ENCODE data around the gene ERICH4. TPM values are rescaled to one million over a fixed set of nuclear protein-coding genes. Genes with fewer than 3 reads are reported as not detected.

ERICH4 gene
- total and polyA plus RNA-seq, 2 donors (not counting 1 experiment from before 2014, with no cell fraction given), result not detected

- Mint-ChIP-seq H3K9me3 (ENCODE audit: insufficient read depth) (no peaks in the 10 kb centered on the region), H3K4me3 (no peak overlapping the region), H3K27ac (no peak overlapping the region), H3K4me1 (peaks cover 12% of the 10 kb centered on the region), H3K27me3 (peaks cover 17% of the 10 kb centered on the region)
- Histone ChIP-seq H2AFZ (ENCODE audit: insufficient read depth, low read depth, low read length, poor library complexity, severe bottlenecking) (no peak overlapping the region), H3K27ac (ENCODE audit: low read length in 2 of 2) (no peak overlapping the region), H3K4me2 (replicated peaks; ENCODE audit: low read depth, low read length, poor library complexity, severe bottlenecking) (no peak overlapping the region), H3K27me3 (replicated peaks in 1 of 4; ENCODE audit: control extremely low read depth in 1 of 4, control insufficient read depth in 3 of 4, insufficient read depth in 4 of 4, low read length in 3 of 4) (peaks cover 0 to 4% (median 0%) of the 10 kb centered on the region in 4 experiments), H3K9me3 (ENCODE audit: control extremely low read depth in 1 of 3, control insufficient read depth in 2 of 3, insufficient read depth in 1 of 3, low read length in 2 of 3) (no peaks in the 10 kb centered on the region), H3K4me3 (ENCODE audit: control extremely low read depth in 1 of 5, extremely low read depth in 1 of 5, insufficient read depth in 1 of 5, low read depth in 2 of 5, low read length in 4 of 5) (no peak overlapping the region), H3K36me3 (replicated peaks in 1 of 2; ENCODE audit: control extremely low read depth in 1 of 2, control insufficient read depth in 1 of 2, extremely low read depth in 1 of 2, insufficient read depth in 2 of 2, low read length in 1 of 2) (no peaks in the 10 kb centered on the region), H3K4me1 (ENCODE audit: control insufficient read depth in 2 of 2, insufficient read depth in 2 of 2, low read length in 2 of 2) (peaks cover 4 to 10% of the 10 kb centered on the region in 2 donors), H3K79me2 (ENCODE audit: control insufficient read depth, insufficient read depth, low read length) (no peaks in the 10 kb centered on the region), H3K9ac (ENCODE audit: low read length) (no peak overlapping the region), H4K20me1 (ENCODE audit: control insufficient read depth, insufficient read depth, low read length, poor library complexity, severe bottlenecking) (no peaks in the 10 kb centered on the region)
- POLR2A ChIA-PET, result no interaction called here
- CTCF ChIA-PET, result interaction anchor here (2.4 to 10.9 kb wide), 3 partner anchors 11 to 124 kb away, joined by 5 to 442 read pairs (median 163); partner anchors contain the start of gene CEACAM21
- WGBS (ENCODE audit: insufficient coverage), result 68% methylated on average over 5 of the region's 5 CpGs
- DNase-seq, result no peak
- intact Hi-C loops (cut with micrococcal nuclease), result no loop called here
- ATAC-seq (ENCODE audit: low read depth), result no peak
- TF ChIP-seq EZH2 (IDR thresholded peaks at IDR 0.05; ENCODE audit: borderline replicate concordance, insufficient read depth, low read depth, low read length, poor library complexity, severe bottlenecking) (no peak), CTCF (IDR thresholded peaks at IDR 0.05) (no peak)
Measured at GRCh38 chr19:41445575-41445974, 2.6 kb downstream of the ERICH4 start.

GRCh38 chr19:41447732-41448332 lies 4.9 kb downstream of the ERICH4 start:
- Histone ChIP-seq H3K4me1 (ENCODE audit: control insufficient read depth in 2 of 2, insufficient read depth in 2 of 2, low read length in 2 of 2) (peaks cover 4 to 10% of the 10 kb centered on the region in 2 donors), H4K20me1 (ENCODE audit: control insufficient read depth, insufficient read depth, low read length, poor library complexity, severe bottlenecking) (no peaks in the 10 kb centered on the region), H2AFZ (ENCODE audit: insufficient read depth, low read depth, low read length, poor library complexity, severe bottlenecking) (no peak overlapping the region), H3K27ac (ENCODE audit: low read length in 2 of 2) (no peak overlapping the region), H3K79me2 (ENCODE audit: control insufficient read depth, insufficient read depth, low read length) (no peaks in the 10 kb centered on the region), H3K27me3 (replicated peaks in 1 of 4; ENCODE audit: control extremely low read depth in 1 of 4, control insufficient read depth in 3 of 4, insufficient read depth in 4 of 4, low read length in 3 of 4) (peaks cover 0 to 4% (median 0%) of the 10 kb centered on the region in 4 experiments), H3K4me3 (ENCODE audit: control extremely low read depth in 1 of 5, extremely low read depth in 1 of 5, insufficient read depth in 1 of 5, low read depth in 2 of 5, low read length in 4 of 5) (no peak overlapping the region), H3K4me2 (replicated peaks; ENCODE audit: low read depth, low read length, poor library complexity, severe bottlenecking) (no peak overlapping the region), H3K9me3 (ENCODE audit: control extremely low read depth in 1 of 3, control insufficient read depth in 2 of 3, insufficient read depth in 1 of 3, low read length in 2 of 3) (no peaks in the 10 kb centered on the region), H3K9ac (ENCODE audit: low read length) (no peak overlapping the region), H3K36me3 (replicated peaks in 1 of 2; ENCODE audit: control extremely low read depth in 1 of 2, control insufficient read depth in 1 of 2, extremely low read depth in 1 of 2, insufficient read depth in 2 of 2, low read length in 1 of 2) (no peaks in the 10 kb centered on the region)
- ChIA-PET POLR2A (interaction anchor here (0.9 to 1.0 kb wide), 2 partner anchors 15 to 107 kb away, joined by 3 to 12 read pairs; no protein-coding TSS in a partner anchor), CTCF (interaction anchor here (1.3 to 10.9 kb wide), 13 partner anchors 9 to 148 kb away, joined by 4 to 442 read pairs (median 26); partner anchors contain the start of genes CEACAM21 and DMAC2)
- no peak overlapping the region for H3K4me3 Mint-ChIP-seq
- peaks cover 17% of the 10 kb centered on the region for H3K27me3 Mint-ChIP-seq
- H3K9me3 Mint-ChIP-seq (ENCODE audit: insufficient read depth), result no peaks in the 10 kb centered on the region
- intact Hi-C loops (cut with micrococcal nuclease), result no loop called here
- H3K27ac Mint-ChIP-seq, result no peak overlapping the region
- WGBS (ENCODE audit: insufficient coverage), result 78% methylated on average over 7 of the region's 12 CpGs
- TF ChIP-seq CTCF (IDR thresholded peaks at IDR 0.05) (no peak), EZH2 (IDR thresholded peaks at IDR 0.05; ENCODE audit: borderline replicate concordance, insufficient read depth, low read depth, low read length, poor library complexity, severe bottlenecking) (no peak)
- ATAC-seq (ENCODE audit: low read depth), result no peak
- DNase-seq, result no peak
- peaks cover 9% of the 10 kb centered on the region for H3K4me1 Mint-ChIP-seq

Measured in B cell (primary cell).